ENCODE results near the gene STX18. TPM values are rescaled to one million over a fixed set of nuclear protein-coding genes. Genes with fewer than 3 reads are reported as not detected.

Gene STX18
- total and polyA plus RNA-seq, 2 donors (not counting 1 experiment from before 2014, with no cell fraction given): 27.4 to 28.2 TPM

GRCh38 chr4:4392501-4393183, 149.2 kb downstream of the STX18 start:
- no peak for DNase-seq (ENCODE audit: low read depth in 2 of 2)
- H4K20me1 ChIP-seq (ENCODE audit: control insufficient read depth, extremely low read depth, insufficient read depth, low read length): no peaks in the 10 kb centered on the region

DNA sequence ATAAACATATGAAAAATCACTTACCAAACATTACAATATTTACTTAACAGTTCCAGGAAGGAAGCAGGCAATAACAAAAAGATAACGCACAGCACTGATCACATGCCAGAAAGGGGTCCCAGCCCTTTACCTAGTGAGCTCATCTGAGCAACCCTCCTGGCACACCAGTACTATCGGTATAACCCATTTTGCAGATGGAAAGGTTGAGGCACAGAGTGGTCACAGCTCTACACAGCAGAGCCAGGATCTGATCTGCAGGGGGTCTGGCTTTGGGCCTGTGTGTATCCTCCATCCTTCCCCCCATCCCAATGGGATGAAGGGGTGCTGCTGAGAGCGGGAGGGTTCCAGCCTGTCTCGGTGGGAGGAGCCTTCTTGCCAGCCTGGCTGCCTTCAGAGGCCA, 150.0 kb downstream of the STX18 start:
- Histone ChIP-seq H2AFZ (ENCODE audit: low read length) (no peak overlapping the region), H3K4me2 (ENCODE audit: extremely low read depth, insufficient read depth, low read length) (no peak overlapping the region), H3K9ac (ENCODE audit: insufficient read depth, low read length) (no peak overlapping the region), H3K27me3 (ENCODE audit: control insufficient read depth, insufficient read depth, low read length) (peaks cover 48% of the 10 kb centered on the region), H3K4me3 (replicated peaks in 1 of 4; ENCODE audit: control extremely low read depth in 1 of 4, insufficient read depth in 1 of 4, low read depth in 3 of 4, low read length in 4 of 4) (no peak overlapping the region), H3K9me3 (ENCODE audit: control insufficient read depth, insufficient read depth, low read depth, low read length) (no peaks in the 10 kb centered on the region), H3K27ac (ENCODE audit: insufficient read depth, low read length) (no peak overlapping the region), H4K20me1 (ENCODE audit: control insufficient read depth, extremely low read depth, insufficient read depth, low read length) (no peaks in the 10 kb centered on the region), H3K36me3 (ENCODE audit: control insufficient read depth, insufficient read depth, low read length) (no peaks in the 10 kb centered on the region), H3K79me2 (ENCODE audit: control insufficient read depth, insufficient read depth, low read length) (no peaks in the 10 kb centered on the region), H3K4me1 (ENCODE audit: control insufficient read depth, extremely low read depth, insufficient read depth, low read length) (no peaks in the 10 kb centered on the region)
- TF ChIP-seq, protein P1, sequence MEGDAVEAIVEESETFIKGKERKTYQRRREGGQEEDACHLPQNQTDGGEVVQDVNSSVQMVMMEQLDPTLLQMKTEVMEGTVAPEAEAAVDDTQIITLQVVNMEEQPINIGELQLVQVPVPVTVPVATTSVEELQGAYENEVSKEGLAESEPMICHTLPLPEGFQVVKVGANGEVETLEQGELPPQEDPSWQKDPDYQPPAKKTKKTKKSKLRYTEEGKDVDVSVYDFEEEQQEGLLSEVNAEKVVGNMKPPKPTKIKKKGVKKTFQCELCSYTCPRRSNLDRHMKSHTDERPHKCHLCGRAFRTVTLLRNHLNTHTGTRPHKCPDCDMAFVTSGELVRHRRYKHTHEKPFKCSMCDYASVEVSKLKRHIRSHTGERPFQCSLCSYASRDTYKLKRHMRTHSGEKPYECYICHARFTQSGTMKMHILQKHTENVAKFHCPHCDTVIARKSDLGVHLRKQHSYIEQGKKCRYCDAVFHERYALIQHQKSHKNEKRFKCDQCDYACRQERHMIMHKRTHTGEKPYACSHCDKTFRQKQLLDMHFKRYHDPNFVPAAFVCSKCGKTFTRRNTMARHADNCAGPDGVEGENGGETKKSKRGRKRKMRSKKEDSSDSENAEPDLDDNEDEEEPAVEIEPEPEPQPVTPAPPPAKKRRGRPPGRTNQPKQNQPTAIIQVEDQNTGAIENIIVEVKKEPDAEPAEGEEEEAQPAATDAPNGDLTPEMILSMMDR (conservative IDR thresholded peaks at IDR 0.05 in 1 of 2, IDR thresholded peaks at IDR 0.05 in 1 of 2; ENCODE audit: low read depth in 1 of 2, low read length in 2 of 2): no peak
- no peak for DNase-seq (ENCODE audit: low read depth in 2 of 2)

More at GRCh38 chr4:4392501-4393183, 149.2 kb downstream of the STX18 start:
- Histone ChIP-seq H3K9ac (ENCODE audit: insufficient read depth, low read length) (no peak overlapping the region), H3K27me3 (ENCODE audit: control insufficient read depth, insufficient read depth, low read length) (peaks cover 45% of the 10 kb centered on the region), H2AFZ (ENCODE audit: low read length) (no peak overlapping the region), H3K27ac (ENCODE audit: insufficient read depth, low read length) (no peak overlapping the region), H3K79me2 (ENCODE audit: control insufficient read depth, insufficient read depth, low read length) (no peaks in the 10 kb centered on the region), H3K4me2 (ENCODE audit: extremely low read depth, insufficient read depth, low read length) (no peak overlapping the region), H3K4me3 (replicated peaks in 1 of 4; ENCODE audit: control extremely low read depth in 1 of 4, insufficient read depth in 1 of 4, low read depth in 3 of 4, low read length in 4 of 4) (no peak overlapping the region), H3K9me3 (ENCODE audit: control insufficient read depth, insufficient read depth, low read depth, low read length) (no peaks in the 10 kb centered on the region), H3K4me1 (ENCODE audit: control insufficient read depth, extremely low read depth, insufficient read depth, low read length) (no peaks in the 10 kb centered on the region), H3K36me3 (ENCODE audit: control insufficient read depth, insufficient read depth, low read length) (no peaks in the 10 kb centered on the region)
- TF ChIP-seq, protein P1 (conservative IDR thresholded peaks at IDR 0.05 in 1 of 2, IDR thresholded peaks at IDR 0.05 in 1 of 2; ENCODE audit: low read depth in 1 of 2, low read length in 2 of 2): no peak

- Histone ChIP-seq H3K27ac (ENCODE audit: insufficient read depth, low read length) (no peak overlapping the region), H3K36me3 (ENCODE audit: control insufficient read depth, insufficient read depth, low read length) (no peaks in the 10 kb centered on the region), H2AFZ (ENCODE audit: low read length) (no peak overlapping the region), H3K9ac (ENCODE audit: insufficient read depth, low read length) (no peak overlapping the region), H3K27me3 (ENCODE audit: control insufficient read depth, insufficient read depth, low read length) (peaks cover 51% of the 10 kb centered on the region), H3K4me3 (replicated peaks in 1 of 4; ENCODE audit: control extremely low read depth in 1 of 4, insufficient read depth in 1 of 4, low read depth in 3 of 4, low read length in 4 of 4) (no peak overlapping the region), H3K4me1 (ENCODE audit: control insufficient read depth, extremely low read depth, insufficient read depth, low read length) (no peaks in the 10 kb centered on the region), H4K20me1 (ENCODE audit: control insufficient read depth, extremely low read depth, insufficient read depth, low read length) (no peaks in the 10 kb centered on the region), H3K79me2 (ENCODE audit: control insufficient read depth, insufficient read depth, low read length) (no peaks in the 10 kb centered on the region), H3K9me3 (ENCODE audit: control insufficient read depth, insufficient read depth, low read depth, low read length) (no peaks in the 10 kb centered on the region), H3K4me2 (ENCODE audit: extremely low read depth, insufficient read depth, low read length) (no peak overlapping the region)
- TF ChIP-seq, protein P1 (conservative IDR thresholded peaks at IDR 0.05 in 1 of 2, IDR thresholded peaks at IDR 0.05 in 1 of 2; ENCODE audit: low read depth in 1 of 2, low read length in 2 of 2): no peak
- TF ChIP-seq EZH2 (IDR thresholded peaks at IDR 0.05; ENCODE audit: low read length, missing control alignments): no peak
- no peak for DNase-seq (ENCODE audit: low read depth in 2 of 2)
These were observed 151.2 kb downstream of the STX18 start for GRCh38 chr4:4390515-4391240.
